Stomach (tissue), 9 donors: Measurements from ENCODE around the gene NXPH1. TPM values are rescaled to one million over a fixed set of nuclear protein-coding genes. Genes with fewer than 3 reads are reported as not detected.

Experiments used
- DNase-seq, 2 donors: peaks; one replicate each; pipeline versions ENCODE4 v3.0.0 to v3.0.0-alpha.2; 2013 to 2019
- H3K27ac ChIP-seq, 5 donors: fragments of 200-600 bp in 4 of 5; sonication (generic) in 4 of 5; one replicate each; pipeline ENCODE4 v1.5.1; 2013 to 2019; ENCODE audit warnings: mild to moderate bottlenecking in 1 of 5, moderate library complexity in 1 of 5
- H3K27me3 ChIP-seq, 3 donors: fragments of 200-600 bp; sonication (generic); one replicate each; pipeline ENCODE4 v1.5.1; 2017 to 2019; ENCODE audit warnings: mixed run types in 1 of 3
- H3K36me3 ChIP-seq, 4 donors: fragments of 200-600 bp; sonication (generic); 1 replicate in 3 of 4; 2 replicates in 1 of 4; pipeline ENCODE4 v1.5.1; 2016 to 2019
- H3K4me1 ChIP-seq, 4 donors: fragments of 200-600 bp; sonication (generic); one replicate each; pipeline ENCODE4 v1.5.1; 2016 to 2019
- H3K4me3 ChIP-seq, 4 donors: fragments of 200-600 bp; sonication (generic) in 3 of 4; one replicate each; pipeline ENCODE4 v1.5.1; 2016 to 2019; ENCODE audit warnings: mild to moderate bottlenecking in 1 of 4
- H3K9me3 ChIP-seq, 4 donors: fragments of 200-600 bp; sonication (generic); one replicate each; pipeline ENCODE4 v1.5.1; 2016 to 2019
- CTCF ChIP-seq, 7 experiments: fragments of 450-650 bp in 4 of 7; fragments of 200-600 bp in 3 of 7; sonication (generic) in 3 of 7; IDR thresholded peaks; one replicate each; pipeline ENCODE4 v1.5.1; 2016 to 2019; ENCODE audit warnings: antibody characterized with exemption in 7 of 7, control low read depth in 2 of 7, mild to moderate bottlenecking in 1 of 7
- EP300 ChIP-seq: sonication (generic); formaldehyde crosslinking; IDR thresholded peaks from one replicate; pipeline ENCODE4 v1.6.1; 2017; ENCODE audit warnings: antibody characterized with exemption
- POLR2A ChIP-seq, 4 donors: fragments of 450-650 bp; IDR thresholded peaks; one replicate each; pipeline ENCODE4 v1.6.1; 2016; ENCODE audit warnings: antibody characterized with exemption in 4 of 4, control low read depth in 2 of 4, mild to moderate bottlenecking in 1 of 4, moderate library complexity in 1 of 4
- POLR2AphosphoS5 ChIP-seq, 3 donors: sonication (generic); formaldehyde crosslinking; IDR thresholded peaks; one replicate each; pipeline ENCODE4 v1.6.1; 2016; ENCODE audit warnings: antibody characterized with exemption in 3 of 3
- WGBS, 5 donors: extraction: QIAGEN DNeasy Blood & Tissue Kit in 3 of 5; methylation state at CpG; one replicate each; pipeline versions ENCODE4 v1.1.5 to v1.1.7; 2013 to 2018; 5-methylcytosine and 5-hydroxymethylcytosine counted together
- intact Hi-C: fragments of 100-400 bp; cut with DNase I; formaldehyde crosslinking; loops from one replicate; pipeline ENCODE4 v1.15.1; 2023; ENCODE audit warnings: low total_unique reads
- polyA plus RNA-seq, 3 donors: library from polyadenylated mRNA; stranded (reverse); fragments of 200-250 nt; gene quantifications; one replicate each; pipeline ENCODE4 v1.2.3, GENCODE V29; 2013
- total RNA-seq, 5 donors: library from RNA; depleted of rRNA; stranded (reverse); fragments of >200 nt; gene quantifications; one replicate each; pipeline versions ENCODE4 v1.1.0 to v1.2.3, GENCODE V29; 2014 to 2016
- donor health status: healthy with polysubstance abuse.
- donor health status: Bipolar disorder and iron deficiency.
- donor health status: healthy.

Gene NXPH1
- total and polyA plus RNA-seq, 8 donors = 0.37 TPM; not detected in 7

- intact Hi-C loops = no loop called here
- Histone ChIP-seq H3K36me3 (no peaks in the 10 kb centered on the region), H3K4me1 (peaks cover 0 to 24% (median 21%) of the 10 kb centered on the region in 4 donors), H3K27me3 (peaks cover 37 to 84% (median 59%) of the 10 kb centered on the region in 3 donors), H3K27ac (no peak overlapping the region), H3K4me3 (peak overlapping the region in 3 of 4 donors; percentile 1 to 23 (median 19)), H3K9me3 (peaks cover 0 to 31% (median 10%) of the 10 kb centered on the region in 4 donors)
- DNase-seq = peak; percentile 48 to 93
- 4 to 11% (median 5%) methylated on average over 23 to 40 of the region's 40 CpGs for WGBS, 5 donors
- TF ChIP-seq CTCF (IDR thresholded peaks at IDR 0.05) (no peak), EP300 (no peak), POLR2A (IDR thresholded peaks at IDR 0.05) (no peak), POLR2AphosphoS5 (IDR thresholded peaks at IDR 0.05) (no peak)
Observed at GRCh38 chr7:8442814-8443304, 9.4 kb downstream of the NXPH1 start.

- H3K4me1 ChIP-seq = peaks cover 0 to 24% (median 21%) of the 10 kb centered on the region in 4 donors
- H3K27me3 ChIP-seq = peaks cover 32 to 81% (median 51%) of the 10 kb centered on the region in 3 donors
- H3K27ac ChIP-seq = no peak overlapping the region
- H3K36me3 ChIP-seq = no peaks in the 10 kb centered on the region
- intact Hi-C loops = no loop called here
- DNase-seq = peak in 1 of 2 donors; percentile 53
- peaks cover 0 to 31% (median 10%) of the 10 kb centered on the region in 4 donors for H3K9me3 ChIP-seq
- 5 to 8% (median 7%) methylated on average over 46 to 49 of the region's 49 CpGs for WGBS, 5 donors
- TF ChIP-seq POLR2AphosphoS5 (IDR thresholded peaks at IDR 0.05) (no peak), POLR2A (IDR thresholded peaks at IDR 0.05) (no peak), CTCF (IDR thresholded peaks at IDR 0.05) (no peak), EP300 (no peak)
- peak overlapping the region in 1 of 4 donors; percentile 19 for H3K4me3 ChIP-seq
Observed at GRCh38 chr7:8443576-8444467, 10.4 kb downstream of the NXPH1 start.

- Histone ChIP-seq H3K4me1 (peaks cover 0 to 24% (median 21%) of the 10 kb centered on the region in 4 donors), H3K36me3 (no peaks in the 10 kb centered on the region), H3K4me3 (no peak overlapping the region), H3K27me3 (peaks cover 32 to 75% (median 51%) of the 10 kb centered on the region in 3 donors), H3K27ac (no peak overlapping the region), H3K9me3 (peaks cover 0 to 31% (median 10%) of the 10 kb centered on the region in 4 donors)
- 40 to 55% (median 48%) methylated on average over 7 of the region's 7 CpGs for WGBS, 5 donors
- DNase-seq = no peak
- TF ChIP-seq CTCF (IDR thresholded peaks at IDR 0.05) (no peak), POLR2A (IDR thresholded peaks at IDR 0.05) (no peak)
- intact Hi-C loops = no loop called here
Observed at GRCh38 chr7:8444468-8444769, 11.0 kb downstream of the NXPH1 start.

- Histone ChIP-seq H3K27me3 (no peaks in the 10 kb centered on the region), H3K27ac (no peak overlapping the region), H3K4me3 (no peak overlapping the region), H3K9me3 (peaks cover 0 to 7% (median 0%) of the 10 kb centered on the region in 4 donors), H3K36me3 (no peaks in the 10 kb centered on the region), H3K4me1 (no peaks in the 10 kb centered on the region)
- WGBS, 5 donors = 48 to 79% (median 64%) methylated on average over 1 of the region's 1 CpG
- intact Hi-C loops = no loop called here
- no peak for DNase-seq
- TF ChIP-seq EP300 (no peak), CTCF (IDR thresholded peaks at IDR 0.05) (no peak), POLR2AphosphoS5 (IDR thresholded peaks at IDR 0.05) (no peak), POLR2A (IDR thresholded peaks at IDR 0.05) (no peak)
Observed at GRCh38 chr7:8453535-8453934, 20.1 kb downstream of the NXPH1 start.
